ENCODE measurements around the gene MPV17L2.

GRCh38 chr19:18170714-18171255 is 22.2 kb upstream of the MPV17L2 start:
- TF ChIP-seq POLR2A (IDR thresholded peaks at IDR 0.05), result no peak
- TF ChIP-seq CTCF (IDR thresholded peaks at IDR 0.05), result no peak

All from uterus (tissue), 2 donors.